Measurements from ENCODE around the gene ALDOB.

ALDOB gene

DNA sequence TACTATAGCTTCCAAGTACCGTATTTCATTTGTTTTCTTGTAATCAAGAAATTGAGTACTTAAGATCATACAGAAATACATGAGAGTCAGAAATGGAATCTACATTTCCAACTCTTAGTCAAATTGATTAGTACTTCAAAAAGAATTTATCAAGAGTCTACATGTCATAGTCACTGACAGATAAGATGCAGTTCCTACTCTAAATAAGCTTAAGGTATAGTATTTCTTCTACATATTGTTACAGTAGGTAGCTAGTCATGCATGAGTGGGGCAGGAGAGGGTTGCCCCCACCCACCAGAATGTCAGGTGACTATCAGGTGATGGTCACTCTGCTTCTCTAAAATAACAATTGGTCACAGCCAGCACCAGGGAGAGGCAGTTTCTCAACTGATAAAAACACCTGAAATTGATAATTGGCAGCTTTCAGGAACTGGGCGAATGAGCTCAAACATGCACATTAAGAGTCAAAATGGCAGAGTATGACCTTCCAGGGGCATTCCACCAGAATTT, 53.7 kb downstream of the ALDOB start:
- no peak for DNase-seq

DNA sequence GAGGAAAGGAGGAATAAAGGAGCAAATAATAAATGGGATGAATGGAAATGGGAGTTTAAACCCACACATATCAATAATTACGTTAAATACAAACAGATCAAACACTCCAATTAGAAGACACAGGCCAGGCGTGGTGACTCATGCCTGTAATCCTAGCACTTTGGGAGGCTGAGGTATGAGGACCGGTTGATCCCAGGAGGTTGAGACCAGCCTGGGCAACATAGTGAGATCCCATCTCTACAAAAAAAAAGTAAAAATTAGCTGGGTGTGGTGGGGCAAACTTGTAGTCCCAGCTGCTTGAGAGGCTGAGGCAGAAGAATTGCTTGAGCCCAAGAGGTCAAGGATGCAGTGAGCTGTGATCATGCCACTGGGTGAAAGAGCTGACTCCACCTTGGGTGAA, 54.5 kb downstream of the ALDOB start:
- DNase-seq: no peak

DNA sequence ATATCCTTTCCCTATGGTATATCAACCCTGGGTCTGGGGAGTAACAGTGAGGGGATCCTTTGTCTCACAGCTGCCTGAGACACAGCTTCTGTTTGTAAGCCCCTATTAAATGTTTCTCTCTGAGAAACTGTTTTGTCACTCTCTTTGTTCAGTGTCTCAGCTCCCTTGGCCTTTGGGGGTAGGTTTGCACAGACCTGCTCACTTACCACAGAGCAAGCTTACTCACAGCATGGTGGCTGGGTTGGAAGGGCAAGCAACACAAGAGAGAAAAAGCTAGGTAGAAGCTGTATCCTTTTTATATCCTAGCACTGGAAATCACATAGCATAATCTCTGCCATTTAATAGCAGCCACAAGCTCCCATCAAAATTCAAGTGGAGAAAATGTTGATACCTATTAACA, 55.3 kb downstream of the ALDOB start:
- no peak for DNase-seq

DNA sequence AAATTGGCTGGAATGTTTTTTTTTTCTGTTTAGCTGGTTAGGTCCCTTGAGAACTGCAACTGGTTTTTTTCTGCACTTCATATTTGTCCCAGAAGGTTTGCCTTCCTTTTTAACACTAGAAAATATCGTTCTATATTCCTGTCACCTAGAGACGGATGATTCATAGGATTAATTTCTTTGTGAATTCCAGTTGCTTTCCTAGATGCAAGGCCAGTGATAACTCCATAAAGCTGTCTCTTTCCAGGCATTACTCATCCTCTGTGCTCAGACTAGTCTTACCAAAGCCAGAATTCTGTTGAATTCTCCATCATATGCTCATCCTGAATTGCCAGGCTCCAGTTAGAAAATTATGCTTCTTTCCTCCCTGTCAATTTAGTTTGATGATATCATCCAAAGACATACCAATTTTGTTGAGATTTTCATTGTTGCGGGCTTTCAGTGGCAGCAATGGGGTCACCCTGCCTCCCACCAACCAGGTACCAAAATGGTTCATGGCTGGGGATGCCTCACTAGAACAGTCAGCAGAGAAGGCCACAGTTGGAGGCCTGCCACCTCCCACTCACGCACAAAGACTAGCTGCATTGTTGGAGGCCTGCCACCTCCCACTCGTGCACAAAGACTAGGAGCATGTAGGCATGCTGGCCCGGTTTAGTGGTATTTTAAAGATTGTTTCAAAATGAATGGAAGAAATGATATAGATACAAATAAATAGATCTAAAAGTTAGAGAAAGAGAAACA, 59.3 kb downstream of the ALDOB start:
- no peak for DNase-seq

DNA sequence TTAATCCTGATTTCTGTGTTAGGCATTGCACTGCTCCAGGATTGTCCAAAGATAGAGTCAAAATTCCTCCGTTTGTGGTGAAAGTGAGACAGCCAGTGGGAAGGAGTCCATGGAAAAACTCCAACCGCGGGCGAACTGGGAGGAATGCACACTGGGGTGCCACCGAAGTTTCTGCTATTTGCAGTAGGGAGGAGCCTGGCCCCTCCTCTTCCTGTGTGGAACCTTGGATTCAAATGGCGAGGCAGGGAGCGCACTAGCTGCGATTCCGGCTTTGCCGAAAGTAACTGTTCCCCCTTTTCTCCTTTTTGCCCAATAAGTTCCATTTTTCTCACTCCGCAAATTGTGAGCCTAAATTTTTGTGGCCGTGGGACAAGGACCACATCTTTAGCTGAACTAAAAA, 60.0 kb downstream of the ALDOB start:
- no peak for DNase-seq

DNA sequence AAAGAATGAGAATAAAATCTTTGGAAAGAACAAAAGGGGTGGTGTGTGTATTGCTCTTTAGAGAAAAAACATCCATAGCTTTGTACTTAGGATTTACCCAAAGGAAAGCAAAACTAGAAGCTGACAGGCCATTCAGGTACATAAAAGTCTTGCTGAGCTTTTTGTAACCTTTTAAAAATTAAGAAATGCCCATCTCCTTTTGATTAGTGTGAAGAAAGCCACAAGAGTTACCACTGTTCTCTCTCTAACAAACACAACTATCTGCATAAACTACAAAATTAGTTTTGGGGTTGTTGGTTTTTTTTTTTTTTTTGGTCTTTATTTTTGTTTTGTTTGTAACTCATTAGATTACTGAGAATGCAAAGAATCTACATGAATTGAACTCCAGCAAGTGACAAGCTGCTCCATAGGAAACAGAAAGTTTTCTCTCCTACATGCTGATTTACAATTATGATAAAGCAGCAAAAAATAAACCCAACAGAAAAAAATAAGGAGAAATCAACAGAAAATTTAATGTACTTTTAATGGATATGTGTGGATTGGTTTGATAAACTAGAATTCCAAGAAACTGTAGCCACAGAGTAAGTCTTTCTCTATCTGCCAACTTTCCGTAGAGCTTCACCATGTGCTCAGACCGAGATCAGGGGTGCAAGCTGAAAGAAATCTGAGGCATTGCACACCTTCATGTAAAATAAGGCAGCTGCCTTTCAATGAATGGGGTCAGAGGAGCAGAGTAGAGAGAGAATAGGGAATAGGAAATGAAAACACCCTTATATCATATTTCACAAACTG, 63.1 kb downstream of the ALDOB start:
- DNase-seq: no peak

DNA sequence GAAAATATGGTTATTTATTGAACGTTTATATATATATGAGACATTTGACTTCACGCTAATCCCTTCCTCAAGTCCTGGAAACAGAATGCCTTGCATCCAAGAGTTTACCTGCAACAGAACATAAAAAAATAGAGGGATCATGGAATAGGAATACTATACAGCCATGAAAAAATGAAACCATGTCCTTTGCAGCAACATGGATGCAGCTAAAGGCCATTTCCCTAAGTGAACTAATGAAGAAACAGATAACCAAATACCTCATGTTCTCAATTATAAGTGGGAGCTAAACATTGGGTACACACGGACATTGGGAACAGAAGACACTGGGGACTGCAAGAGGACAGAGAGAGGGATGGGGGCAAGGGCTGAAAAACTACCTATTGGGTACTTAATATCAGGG, 63.8 kb downstream of the ALDOB start:
- DNase-seq: no peak
